Measurements from ENCODE around the gene GNG7. TPM values are rescaled to one million over a fixed set of nuclear protein-coding genes. Genes with fewer than 3 reads are reported as not detected.
"Not testable (repeated sequence)": the region's sequence is repeated elsewhere in the genome, so short reads cannot be mapped to it uniquely, and the experiment has no call there.

GNG7 gene
- total RNA-seq, 1 donor = 0.72 TPM

DNA sequence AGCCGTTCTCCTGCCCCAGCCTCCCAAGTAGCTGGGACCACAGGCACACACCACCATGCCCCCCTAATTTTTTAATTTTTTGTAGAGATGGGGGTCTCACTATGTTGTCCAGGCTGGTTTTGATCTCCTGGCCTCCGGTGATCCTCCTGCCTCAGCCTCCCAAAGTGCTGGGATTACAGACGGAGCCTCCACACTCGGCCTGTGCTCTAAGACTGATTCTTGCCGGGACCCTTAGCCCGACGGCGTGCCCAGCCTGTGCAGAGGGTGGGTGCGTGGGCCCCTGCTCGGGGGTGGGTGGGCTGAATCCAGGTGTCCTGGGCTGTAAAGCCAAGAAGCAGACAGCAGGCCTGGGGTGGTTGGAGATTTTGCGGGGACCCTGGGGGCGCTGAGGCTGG is 162.2 kb downstream of the GNG7 start:
- H3K4me2 ChIP-seq (ENCODE audit: insufficient read depth, low read length) = peak overlapping the region; percentile 67
- peaks cover 49% of the 10 kb centered on the region for H3K4me1 ChIP-seq (ENCODE audit: insufficient read depth, low read length)
- H3K4me3 ChIP-seq (ENCODE audit: insufficient read depth, low read length) = peak overlapping the region; percentile 57
- no peaks in the 10 kb centered on the region for H4K20me1 ChIP-seq (ENCODE audit: insufficient read depth, low read length)
- H2AFZ ChIP-seq (ENCODE audit: low read length) = no peak overlapping the region
- H3K79me2 ChIP-seq (ENCODE audit: insufficient read depth, low read length) = no peaks in the 10 kb centered on the region
- TF ChIP-seq, protein P1, sequence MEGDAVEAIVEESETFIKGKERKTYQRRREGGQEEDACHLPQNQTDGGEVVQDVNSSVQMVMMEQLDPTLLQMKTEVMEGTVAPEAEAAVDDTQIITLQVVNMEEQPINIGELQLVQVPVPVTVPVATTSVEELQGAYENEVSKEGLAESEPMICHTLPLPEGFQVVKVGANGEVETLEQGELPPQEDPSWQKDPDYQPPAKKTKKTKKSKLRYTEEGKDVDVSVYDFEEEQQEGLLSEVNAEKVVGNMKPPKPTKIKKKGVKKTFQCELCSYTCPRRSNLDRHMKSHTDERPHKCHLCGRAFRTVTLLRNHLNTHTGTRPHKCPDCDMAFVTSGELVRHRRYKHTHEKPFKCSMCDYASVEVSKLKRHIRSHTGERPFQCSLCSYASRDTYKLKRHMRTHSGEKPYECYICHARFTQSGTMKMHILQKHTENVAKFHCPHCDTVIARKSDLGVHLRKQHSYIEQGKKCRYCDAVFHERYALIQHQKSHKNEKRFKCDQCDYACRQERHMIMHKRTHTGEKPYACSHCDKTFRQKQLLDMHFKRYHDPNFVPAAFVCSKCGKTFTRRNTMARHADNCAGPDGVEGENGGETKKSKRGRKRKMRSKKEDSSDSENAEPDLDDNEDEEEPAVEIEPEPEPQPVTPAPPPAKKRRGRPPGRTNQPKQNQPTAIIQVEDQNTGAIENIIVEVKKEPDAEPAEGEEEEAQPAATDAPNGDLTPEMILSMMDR (IDR thresholded peaks at IDR 0.05; ENCODE audit: extremely low read depth, low read depth, low read length) = no peak
- peak overlapping the region; percentile 98 for H3K27ac ChIP-seq (ENCODE audit: low read depth, low read length)
- DNase-seq (ENCODE audit: insufficient read length, low spot score, missing footprints) = no peak
- no peaks in the 10 kb centered on the region for H3K27me3 ChIP-seq (ENCODE audit: insufficient read depth, low read length)
- H3K9me3 ChIP-seq (ENCODE audit: low read depth, low read length) = no peaks in the 10 kb centered on the region
- no peaks in the 10 kb centered on the region for H3K36me3 ChIP-seq (ENCODE audit: insufficient read depth, low read length)

DNA sequence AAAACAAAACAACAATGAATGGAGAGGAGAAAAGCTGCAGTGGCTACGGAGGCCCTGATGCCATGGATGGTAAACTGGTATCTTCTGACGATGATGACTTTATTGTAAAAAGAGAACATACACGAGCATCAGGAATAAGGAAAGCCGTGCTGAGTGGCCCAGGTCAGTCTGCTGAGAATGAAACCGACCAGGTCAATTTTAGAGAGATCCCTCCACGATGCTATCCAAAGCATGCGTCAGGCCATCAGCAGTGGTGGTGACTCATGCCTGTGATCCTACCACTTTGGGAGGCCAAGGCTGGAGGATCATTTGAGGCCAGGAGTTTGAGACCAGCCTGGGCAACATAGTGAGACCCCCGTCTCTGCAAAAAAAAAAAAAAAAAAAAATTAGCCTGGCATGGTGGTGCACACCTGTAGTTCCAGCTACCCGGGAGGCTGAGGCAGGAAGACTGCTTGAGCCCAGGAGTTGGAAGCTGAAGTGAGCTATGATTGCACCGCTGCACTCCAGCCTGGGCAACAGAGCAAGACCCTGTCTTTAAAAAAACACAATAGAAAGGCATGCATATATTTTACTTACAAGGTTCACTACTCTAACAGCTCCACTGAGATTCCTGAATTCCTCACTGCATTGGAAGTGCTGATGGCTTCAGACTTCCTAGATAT is 164.3 kb downstream of the GNG7 start:
- Histone ChIP-seq H3K4me3 (ENCODE audit: insufficient read depth, low read length) (no peak overlapping the region), H3K36me3 (ENCODE audit: insufficient read depth, low read length) (no peaks in the 10 kb centered on the region), H2AFZ (ENCODE audit: low read length) (no peak overlapping the region), H3K27ac (ENCODE audit: low read depth, low read length) (no peak overlapping the region), H3K27me3 (ENCODE audit: insufficient read depth, low read length) (no peaks in the 10 kb centered on the region), H3K79me2 (ENCODE audit: insufficient read depth, low read length) (no peaks in the 10 kb centered on the region), H3K4me1 (ENCODE audit: insufficient read depth, low read length) (peaks cover 41% of the 10 kb centered on the region), H3K4me2 (ENCODE audit: insufficient read depth, low read length) (no peak overlapping the region), H3K9me3 (ENCODE audit: low read depth, low read length) (no peaks in the 10 kb centered on the region), H4K20me1 (ENCODE audit: insufficient read depth, low read length) (no peaks in the 10 kb centered on the region)
- DNase-seq (ENCODE audit: insufficient read length, low spot score, missing footprints) = no peak
- TF ChIP-seq, protein P1 (IDR thresholded peaks at IDR 0.05; ENCODE audit: extremely low read depth, low read depth, low read length) = no peak

DNA sequence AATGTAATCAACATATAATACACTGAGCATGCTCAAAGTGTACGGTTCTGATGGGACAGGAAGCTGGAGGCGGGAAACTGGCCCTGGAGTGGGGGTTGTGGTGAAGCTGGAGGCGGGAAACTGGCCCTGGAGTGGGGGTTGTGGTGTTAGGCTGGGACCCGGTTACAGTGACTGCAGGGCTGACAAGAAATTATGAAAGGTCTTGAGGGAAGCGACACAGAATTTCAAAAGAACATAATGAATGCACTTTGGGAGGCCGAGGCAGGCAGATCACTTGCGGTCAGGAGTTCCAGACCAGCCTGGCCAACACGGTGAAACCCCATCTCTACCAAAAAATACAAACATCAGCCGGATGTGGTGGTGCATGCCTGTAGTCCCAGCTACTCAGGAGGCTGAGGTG is 164.9 kb downstream of the GNG7 start:
- H3K4me1 ChIP-seq (ENCODE audit: insufficient read depth, low read length) = peaks cover 36% of the 10 kb centered on the region

DNA sequence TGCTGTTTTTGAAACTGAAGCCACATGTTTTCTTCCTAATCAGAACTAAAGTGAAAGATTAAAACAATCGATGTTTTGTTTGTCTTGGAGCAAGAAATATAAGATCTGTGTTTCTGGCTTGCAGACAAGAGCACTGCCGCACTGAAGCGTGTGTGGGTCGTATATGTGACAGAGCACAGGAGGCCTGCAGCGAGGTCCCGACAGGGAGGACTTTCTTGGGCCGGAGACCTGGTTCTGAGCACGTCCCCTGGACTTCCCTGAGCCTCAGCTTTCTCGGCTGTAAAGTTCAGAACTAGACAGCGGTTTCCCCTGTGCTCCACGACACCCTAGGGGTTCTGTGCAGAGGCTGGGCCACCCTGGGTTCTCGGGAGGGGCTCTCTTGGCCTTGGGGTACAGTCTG is 166.0 kb downstream of the GNG7 start:
- Histone ChIP-seq H3K4me3 (ENCODE audit: insufficient read depth, low read length) (no peak overlapping the region), H2AFZ (ENCODE audit: low read length) (peak overlapping the region; percentile 73), H3K36me3 (ENCODE audit: insufficient read depth, low read length) (no peaks in the 10 kb centered on the region), H3K79me2 (ENCODE audit: insufficient read depth, low read length) (no peaks in the 10 kb centered on the region), H4K20me1 (ENCODE audit: insufficient read depth, low read length) (no peaks in the 10 kb centered on the region), H3K4me2 (ENCODE audit: insufficient read depth, low read length) (no peak overlapping the region), H3K4me1 (ENCODE audit: insufficient read depth, low read length) (peaks cover 25% of the 10 kb centered on the region), H3K27ac (ENCODE audit: low read depth, low read length) (no peak overlapping the region), H3K9me3 (ENCODE audit: low read depth, low read length) (no peaks in the 10 kb centered on the region), H3K27me3 (ENCODE audit: insufficient read depth, low read length) (no peaks in the 10 kb centered on the region)
- TF ChIP-seq, protein P1 (IDR thresholded peaks at IDR 0.05; ENCODE audit: extremely low read depth, low read depth, low read length) = no peak
- no peak for DNase-seq (ENCODE audit: insufficient read length, low spot score, missing footprints)

More for the DNA sequence above, 164.9 kb downstream of the GNG7 start:
- H3K4me2 ChIP-seq (ENCODE audit: insufficient read depth, low read length); DNase-seq (ENCODE audit: insufficient read length, low spot score, missing footprints); H3K79me2 ChIP-seq (ENCODE audit: insufficient read depth, low read length); H4K20me1 ChIP-seq (ENCODE audit: insufficient read depth, low read length); H3K4me3 ChIP-seq (ENCODE audit: insufficient read depth, low read length); H3K27ac ChIP-seq (ENCODE audit: low read depth, low read length); H2AFZ ChIP-seq (ENCODE audit: low read length); H3K9me3 ChIP-seq (ENCODE audit: low read depth, low read length); H3K36me3 ChIP-seq (ENCODE audit: insufficient read depth, low read length); H3K27me3 ChIP-seq (ENCODE audit: insufficient read depth, low read length): not testable (repeated sequence)

Measured in osteoblast (primary cell).